Kidney capillary endothelial cell (primary cell): ENCODE data around the gene C10orf95.
A peak's percentile ranks its signal among the peaks of the same experiment; 100 is the strongest.

Experiments used
- DNase-seq: peaks from one replicate; pipeline ENCODE4 v3.0.0-alpha.2; 2018; ENCODE audit warnings: low spot score

Gene C10orf95

DNA sequence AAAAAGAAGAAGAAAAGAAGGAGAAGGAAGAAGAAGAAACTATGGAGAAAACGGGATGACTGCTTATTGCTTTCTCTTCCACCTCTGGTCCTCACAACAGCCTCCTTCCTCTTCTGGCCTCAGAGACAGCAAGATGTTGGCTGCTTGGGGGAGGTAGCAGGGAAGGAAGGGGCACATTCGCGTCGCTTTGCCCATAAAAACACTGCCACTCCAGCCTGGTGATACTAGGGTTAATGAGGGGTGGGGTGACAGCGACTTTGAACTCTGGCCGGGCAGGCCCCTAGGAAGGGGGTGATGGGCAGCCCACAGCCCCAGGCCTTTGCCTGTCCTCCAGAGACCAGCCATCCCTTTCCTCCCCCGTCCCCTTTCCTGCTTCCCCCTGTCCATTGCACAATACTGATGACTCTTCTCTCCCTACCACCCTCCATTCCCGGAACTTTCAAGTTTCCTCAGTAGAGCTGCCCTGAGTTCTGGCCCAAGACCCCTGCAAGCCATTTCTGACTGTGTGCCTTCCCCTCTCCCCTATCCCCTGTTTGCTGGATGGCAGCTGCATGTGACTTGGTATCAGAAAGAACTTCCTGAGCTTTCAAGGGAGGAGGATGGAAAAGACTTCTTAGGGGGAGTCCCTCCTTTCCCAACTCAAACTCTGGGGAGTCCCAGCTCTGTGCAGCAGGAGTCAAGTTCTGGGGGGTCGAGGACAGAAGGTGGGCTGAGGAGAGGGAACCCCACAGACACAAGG, 16.8 kb downstream of the C10orf95 start:
- no peak for DNase-seq

DNA sequence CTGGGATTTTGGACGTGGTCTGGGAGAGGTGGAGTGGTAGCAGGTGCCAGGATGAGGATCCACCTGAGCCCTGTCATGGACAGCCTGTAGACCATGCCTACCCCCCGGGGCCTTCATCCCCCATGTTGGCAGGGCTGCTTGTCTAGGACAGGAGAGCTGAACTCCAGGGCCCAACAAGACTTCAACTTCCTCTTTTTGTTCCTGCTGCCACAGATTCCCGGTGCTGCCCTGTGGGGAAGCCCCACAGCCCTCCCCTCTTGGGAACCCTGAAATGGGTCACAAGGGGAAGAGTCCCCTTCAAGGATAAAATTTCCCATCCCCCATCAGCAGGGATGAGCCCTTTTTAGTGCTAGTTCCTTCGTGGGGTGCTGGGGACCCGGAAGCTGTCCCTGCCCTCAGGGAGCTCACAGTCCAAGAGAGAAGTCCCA, 17.7 kb downstream of the C10orf95 start:
- DNase-seq: no peak

DNA sequence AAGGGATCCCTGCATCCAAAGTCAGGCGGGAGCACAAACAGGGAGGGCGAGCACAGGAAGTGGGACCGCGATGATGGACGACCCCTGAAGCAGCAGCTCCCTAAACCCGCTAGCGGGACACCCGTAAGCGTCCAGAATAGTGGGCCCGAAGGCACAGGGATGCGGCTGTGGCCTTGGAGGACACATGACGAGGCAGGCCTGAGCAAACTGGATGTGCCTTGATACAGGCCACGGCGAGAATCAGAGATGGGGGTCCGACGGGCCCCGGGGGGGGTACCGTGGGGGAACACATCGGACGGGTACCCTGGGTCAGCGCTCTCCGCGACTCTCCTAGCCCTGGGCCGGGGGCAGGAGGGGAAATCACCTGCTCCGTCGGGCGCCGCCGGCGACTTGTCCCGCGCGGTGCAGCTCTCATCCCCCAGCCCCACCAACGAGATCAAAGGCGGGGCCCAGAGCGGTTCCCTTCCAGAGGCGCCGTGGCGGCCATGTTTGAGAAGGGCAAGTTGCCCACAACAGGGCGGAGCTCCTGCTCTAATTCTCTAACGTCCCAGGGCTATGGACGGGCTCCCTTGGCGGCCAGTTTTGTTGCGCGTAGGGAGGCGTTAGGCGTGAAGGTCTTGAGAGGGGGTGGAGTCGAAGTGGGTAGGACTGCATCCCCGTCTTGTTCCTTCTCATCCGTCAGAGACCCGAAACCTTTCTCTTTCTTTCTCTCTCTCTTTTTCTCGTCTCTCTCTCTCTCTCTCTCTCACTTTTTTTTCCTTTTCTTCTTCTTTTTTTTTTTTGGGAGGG, 19.0 kb downstream of the C10orf95 start, which contains the start of gene CUEDC2:
TSS of gene CUEDC2 (minus strand) at position 413 of the 789 bp plus-strand sequence. CDS start 7,386 bp downstream, outside the sequence.
- DNase-seq: peak; percentile 91

DNA sequence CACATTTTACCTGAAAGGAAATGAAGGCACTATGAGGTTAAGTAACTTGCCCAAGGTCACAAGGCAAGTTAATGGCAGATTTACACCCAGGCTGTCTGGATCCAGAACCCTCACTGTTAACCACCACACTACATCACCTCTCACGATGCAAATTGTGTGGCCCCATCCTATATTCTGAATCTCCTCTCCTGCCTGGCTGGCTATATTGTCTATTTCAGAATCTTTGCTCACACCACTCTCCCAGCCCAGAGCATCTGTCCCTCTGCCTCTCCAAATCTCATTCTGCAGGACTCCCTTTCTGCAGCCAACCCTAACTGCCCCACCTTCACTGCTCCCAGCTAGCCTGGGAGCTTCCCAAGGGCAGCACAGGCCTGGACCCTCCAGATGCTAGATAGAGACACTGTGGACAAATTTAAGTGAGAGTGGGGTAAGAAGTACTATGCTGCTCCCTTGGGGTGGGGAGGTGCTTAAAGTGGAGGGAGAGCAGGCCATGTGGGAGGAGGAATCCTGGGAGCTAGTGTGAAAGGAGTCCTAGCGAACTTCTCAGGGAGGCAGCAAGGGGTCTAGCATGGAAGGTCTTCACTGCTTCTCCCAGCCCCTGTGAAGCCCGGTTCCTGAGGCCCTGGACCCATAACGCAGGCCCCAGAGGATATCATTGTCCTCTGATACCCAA, 19.8 kb downstream of the C10orf95 start:
- no peak for DNase-seq

DNA sequence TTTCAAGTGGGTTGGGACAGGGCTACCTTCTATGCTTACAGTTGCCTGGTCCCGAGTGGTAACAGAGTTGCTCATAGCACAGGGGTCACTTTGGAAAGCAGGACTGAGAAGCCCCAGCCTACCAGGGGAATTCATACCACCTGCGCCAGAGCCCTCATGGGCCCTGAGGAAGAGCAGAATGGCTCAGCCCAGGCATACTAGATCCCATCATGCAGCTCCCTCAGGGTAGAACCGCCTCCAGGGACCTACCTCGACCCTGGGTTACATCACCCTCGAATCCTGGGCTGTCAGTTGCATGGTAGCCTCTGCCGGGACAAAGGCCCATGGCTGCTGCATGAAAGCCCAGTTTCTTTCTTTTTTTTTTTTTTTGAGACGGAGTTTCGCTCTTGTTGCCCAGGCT, 21.9 kb downstream of the C10orf95 start:
- no peak for DNase-seq

DNA sequence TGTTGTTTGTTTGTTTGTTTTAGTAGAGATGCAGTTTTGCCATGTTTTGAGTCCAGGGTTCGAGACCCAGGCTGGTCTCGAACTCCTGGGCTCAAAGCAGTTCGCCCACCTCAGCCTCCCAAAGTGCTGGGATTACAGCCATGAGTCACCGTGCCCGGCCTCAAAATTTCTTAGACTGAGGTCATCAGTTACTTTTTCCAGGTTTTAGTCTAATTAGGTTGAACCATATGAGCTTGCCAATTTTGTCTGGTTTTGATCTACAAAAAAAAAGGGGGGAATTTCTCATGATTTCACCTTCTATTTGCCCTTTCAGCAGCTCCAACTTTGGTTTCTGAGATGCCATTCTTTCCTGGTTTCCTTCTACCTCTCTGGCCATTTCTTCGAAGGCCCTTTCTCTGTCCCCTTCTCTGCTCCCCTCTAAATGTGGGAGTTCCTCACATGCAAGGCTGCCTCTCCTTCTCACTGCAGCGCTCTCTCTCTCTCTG, 24.5 kb downstream of the C10orf95 start:
- no peak for DNase-seq

DNA sequence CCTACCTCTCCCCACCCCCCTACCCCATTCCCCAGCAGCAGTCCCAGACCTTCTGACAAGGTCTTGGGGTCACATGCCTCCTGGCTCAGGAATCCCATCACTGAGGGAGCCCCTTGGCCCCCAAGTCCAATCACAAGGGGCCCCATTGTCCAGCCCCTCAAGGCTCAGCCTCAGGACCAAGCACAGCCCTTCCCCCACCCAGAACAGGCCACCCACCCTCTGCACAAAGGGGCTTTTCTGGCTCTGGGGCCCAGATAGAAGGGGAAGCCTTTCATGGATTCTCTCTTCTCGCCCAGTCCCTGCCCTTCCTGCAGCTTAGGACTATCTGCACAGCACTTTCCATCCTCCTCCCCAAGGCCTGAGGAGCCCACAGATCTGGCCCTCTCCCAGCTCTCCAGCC, 25.9 kb downstream of the C10orf95 start:
- DNase-seq: no peak

DNA sequence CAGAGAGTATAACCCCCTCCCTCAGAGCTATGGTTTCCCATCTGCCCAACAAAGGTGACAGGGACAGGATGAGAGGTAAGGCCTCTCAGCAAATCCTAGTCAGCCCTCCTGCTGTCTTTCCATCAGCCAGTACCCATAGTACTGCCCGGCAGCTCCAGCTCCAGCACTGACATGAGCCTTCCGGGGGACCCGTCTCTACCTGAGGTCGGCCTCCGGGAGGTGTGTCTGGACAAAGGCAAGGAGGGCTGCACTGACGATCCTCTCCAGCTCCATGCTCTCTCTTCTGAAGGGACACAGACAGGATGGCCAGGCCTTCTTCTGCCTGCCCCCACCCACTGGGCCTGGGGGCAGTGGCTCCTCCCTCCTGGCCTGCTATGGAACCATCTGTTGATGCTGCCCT, 26.4 kb downstream of the C10orf95 start:
- DNase-seq: no peak

DNA sequence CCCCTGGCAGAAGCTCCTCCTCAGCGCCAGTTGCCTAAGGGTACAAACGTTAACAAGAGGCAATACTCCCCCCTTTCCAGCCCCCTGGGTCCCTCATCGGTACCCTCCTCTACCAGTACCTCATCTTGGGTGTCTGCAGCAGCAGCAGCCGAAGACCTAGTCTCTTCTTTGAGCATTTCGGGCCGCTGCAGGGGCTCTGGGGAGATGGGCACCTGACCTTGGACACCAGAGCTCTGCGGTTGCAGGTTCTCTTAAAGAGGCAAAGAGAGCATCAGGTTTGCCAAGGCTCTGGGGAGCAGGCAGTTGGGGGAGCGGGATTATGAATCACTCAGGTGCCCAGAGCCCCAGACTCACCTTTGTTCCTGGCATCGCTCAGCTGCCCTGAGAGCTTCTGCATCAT, 27.2 kb downstream of the C10orf95 start:
- DNase-seq: no peak

DNA sequence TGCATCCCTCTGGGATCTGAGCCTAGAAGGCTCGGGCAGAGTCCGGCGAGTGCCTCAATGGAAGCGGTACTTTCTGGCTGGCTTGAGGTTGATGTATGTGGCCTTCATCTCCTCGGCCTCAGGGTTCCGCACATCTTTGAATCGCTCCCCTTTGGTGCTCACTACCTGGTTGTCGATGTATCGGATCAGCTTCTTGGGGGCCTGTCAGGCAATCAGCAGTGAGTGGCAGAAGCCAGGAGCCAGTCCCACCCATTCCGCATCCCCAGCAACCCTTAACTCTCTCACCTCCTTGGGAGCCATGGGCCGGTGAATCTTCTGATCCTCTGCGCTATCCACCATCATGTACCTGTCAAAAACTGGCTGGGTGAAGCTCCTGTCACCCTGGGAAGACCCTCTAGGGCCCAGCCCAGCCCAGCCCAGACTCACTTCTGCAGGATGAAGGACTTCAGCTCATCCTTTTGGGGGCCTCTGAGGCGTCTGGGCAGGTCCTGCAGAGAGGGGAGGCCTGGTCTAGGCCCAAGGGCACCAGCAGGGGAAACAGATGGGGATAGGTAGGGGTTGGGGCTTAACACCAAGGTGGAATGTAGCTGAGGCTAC, 27.9 kb downstream of the C10orf95 start:
- no peak for DNase-seq

DNA sequence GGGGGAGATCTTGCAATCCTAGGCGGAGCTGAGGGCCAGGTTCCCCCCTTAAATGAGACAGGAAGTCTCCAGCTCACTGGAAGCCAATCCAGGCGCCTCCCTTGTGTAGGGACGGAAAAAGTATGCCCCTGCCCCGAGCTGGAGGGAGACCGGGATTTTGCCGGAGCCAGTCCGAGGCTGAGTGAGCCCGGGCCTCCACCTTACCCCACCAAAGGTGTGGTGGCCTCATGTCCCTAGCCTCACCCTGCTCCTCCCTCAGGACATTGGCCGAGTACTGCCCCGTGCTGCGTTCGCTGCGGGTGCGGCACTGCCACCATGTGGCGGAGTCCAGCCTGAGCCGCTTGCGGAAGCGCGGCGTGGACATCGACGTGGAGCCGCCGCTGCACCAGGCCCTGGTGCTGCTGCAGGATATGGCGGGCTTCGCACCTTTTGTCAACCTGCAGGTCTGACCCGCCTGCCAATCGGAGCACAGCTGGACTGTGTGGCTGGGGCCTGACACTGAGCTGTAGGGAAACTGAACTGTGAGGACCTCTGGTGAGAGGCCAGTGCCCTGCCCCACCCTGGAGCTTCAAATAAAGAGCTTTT, 28.7 kb downstream of the C10orf95 start:
- DNase-seq: peak; percentile 72

DNA sequence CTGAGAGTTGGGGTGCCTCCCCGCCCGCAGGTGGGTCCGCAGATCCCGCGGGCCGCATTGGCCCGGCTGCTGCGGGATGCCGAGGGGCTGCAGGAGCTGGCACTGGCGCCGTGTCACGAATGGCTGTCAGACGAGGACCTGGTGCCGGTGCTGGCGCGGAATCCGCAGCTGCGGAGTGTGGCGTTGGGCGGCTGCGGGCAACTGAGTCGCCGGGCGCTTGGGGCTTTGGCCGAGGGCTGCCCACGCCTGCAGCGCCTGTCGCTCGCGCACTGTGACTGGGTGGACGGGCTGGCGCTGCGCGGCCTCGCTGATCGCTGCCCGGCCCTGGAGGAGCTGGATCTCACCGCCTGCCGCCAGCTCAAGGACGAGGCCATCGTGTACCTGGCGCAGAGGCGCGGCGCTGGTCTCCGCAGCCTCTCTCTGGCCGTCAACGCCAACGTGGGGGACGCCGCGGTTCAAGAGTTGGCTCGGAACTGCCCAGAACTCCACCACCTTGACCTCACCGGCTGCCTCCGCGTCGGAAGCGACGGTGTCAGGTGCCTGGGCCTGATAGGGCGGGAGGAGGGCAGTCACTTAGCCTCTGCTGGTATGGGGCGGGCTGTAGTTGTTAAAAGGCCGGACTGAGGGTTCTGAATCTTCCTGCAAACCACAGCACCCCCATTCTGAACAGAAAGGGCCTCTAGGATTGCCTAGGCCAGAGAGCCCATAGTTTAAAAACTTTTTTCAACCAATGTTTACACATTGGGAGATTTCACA, 29.4 kb downstream of the C10orf95 start:
- no peak for DNase-seq

DNA sequence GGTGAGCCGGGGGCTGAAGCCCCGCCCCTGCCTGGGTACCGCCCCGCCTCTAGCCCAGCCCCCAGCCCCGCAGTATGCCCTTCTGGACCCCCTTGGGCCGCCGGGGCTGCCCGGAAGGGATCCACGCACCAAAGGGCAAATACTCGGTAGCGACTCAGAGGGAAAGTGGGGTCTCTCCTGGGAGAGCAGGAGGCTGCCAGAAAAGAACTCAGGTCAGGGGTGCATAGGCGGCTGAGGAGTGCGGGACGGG, 29.9 kb downstream of the C10orf95 start:
- DNase-seq: no peak

DNA sequence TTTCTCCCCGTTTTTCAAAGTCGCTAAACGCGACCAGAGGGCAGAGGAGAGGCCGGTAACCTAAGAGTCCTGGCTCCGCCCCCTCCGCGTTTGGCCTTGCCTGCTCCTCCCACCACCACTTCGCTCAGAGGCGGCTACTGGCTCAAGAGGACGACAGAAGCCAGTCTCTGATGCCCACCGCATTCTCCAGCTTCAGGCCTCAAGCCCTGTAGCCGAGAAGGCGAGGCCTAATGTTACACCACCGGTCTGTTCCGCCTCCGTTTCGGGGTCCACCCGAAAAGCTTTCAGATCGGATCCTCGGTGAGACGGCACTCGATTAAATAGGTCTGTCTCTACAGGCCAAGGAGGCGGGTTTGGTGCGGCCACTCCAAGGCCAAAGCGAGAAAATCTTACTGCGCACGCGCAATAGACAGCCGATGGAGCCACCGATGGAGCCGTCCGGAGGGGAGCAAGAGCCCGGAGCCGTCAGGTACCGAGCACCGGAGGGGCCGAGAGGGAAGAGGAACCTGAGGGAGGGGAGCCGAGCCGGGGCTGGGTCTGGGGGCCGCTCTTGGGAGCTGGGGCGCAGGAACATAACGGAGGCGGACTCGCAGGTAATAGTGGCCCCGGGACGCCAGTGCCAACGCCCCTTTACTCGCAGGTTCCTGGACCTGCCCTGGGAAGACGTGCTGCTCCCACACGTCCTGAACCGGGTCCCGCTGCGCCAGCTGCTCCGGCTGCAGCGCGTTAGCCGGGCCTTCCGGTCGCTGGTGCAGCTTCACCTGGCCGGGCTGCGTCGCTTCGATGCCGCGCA, 30.4 kb downstream of the C10orf95 start, which contains the start of gene FBXL15:
TSS of gene FBXL15 (plus strand) at position 123 of the 793 bp plus-strand sequence. CDS start at position 417, 294 bp downstream.
- peak; percentile 96 for DNase-seq

DNA sequence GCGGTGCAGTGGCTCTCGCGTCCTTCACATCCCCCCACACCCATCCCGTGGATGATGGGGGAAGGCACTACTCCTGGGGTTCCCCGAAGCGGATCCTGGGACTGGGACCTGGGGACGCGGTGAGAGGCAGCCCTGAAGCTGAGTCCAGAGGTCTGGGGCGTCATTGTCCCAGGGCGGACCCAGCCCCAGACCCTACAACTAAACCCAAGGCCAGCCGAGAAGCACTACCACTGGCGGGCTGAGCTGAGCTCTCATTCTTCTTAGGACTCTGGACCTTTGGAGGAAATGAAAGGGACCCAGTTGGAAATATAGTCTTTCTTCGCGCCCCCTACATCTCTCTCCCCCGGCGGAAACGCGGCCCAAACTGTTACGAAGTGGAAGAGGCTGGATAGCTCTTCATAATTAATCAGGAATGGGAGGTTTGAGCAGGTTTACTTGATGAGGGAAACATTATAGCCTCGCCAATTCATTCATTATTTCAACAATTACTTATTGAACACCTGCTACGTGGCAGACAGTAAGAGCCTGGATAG, 31.1 kb downstream of the C10orf95 start:
- DNase-seq: no peak

DNA sequence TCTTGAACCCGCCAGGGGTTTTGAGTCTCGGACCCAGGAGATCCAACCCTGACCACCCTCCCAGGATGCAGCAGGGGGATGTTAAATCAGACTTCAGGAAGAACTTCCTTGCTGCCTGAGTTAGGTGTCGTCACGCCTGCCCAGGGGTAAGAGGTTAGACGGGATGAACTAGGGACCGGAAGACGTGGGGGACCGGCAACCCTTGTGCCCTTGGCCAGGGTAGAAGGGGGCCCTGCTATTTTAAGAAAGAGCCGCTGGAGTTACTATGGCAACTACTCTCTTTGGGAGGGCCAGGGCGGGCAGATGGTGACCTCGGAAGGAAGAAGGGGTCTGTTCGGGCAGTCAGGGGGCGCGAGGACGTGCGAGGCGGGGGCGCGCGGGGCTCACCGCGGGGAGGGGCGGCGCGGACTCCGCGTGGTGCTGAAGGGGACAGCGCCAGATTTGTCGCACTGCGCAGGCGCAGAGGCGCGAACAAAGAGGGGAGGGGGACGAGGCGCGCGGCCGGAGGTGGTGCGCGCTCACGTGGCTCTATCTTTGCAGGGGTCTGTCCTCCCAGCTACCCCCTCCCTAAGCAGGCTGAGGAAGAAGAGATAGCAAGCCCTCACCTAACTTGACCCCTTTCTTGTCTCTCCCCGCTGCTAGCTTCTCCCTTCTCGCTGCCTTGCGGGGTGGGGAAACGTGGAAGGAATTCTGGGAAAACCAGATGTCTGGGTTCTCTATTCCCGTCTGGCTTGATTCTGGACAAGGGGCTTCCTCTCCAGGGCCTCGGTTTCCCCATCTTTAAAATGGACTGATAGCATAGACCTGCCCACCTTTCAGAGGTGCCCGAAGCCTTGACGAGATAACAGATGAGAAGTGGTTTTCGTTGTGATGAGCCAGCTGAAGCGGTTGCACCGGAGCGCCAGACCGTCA, 31.8 kb downstream of the C10orf95 start:
- DNase-seq: no peak

DNA sequence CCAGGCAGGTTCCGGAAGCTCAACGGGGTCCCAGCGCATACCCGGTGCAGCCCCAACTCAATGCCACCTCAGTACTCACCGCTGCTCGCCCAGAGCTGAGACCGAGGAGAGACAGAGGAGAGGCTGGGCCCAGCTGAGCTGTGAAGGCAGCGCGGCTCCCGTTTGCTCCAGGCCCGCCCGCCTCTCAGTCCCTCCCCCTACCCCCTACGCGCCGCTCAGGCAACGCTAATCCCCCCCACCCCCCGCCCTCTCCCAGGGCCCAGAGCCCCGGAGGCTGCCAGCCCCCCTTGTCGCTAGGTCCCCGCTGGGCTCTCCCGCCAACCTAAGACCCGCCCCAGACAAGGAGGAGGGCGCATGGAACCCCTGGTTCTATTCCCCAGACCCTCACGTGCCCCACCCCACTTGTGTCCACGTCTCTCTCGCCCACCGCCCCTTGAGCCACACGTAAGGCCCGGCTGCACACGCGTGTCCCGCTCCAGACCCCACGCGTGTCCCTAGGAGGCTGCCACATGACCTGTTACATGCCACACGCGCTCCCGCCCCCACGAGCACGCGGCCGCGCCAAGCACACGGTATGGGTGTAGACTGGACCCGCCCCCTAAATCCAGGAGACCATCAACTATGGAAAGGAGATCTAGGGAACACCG, 32.6 kb downstream of the C10orf95 start, which contains the start of gene PSD:
TSS of gene PSD (minus strand) at position 164 of the 647 bp plus-strand sequence. CDS start 1,747 bp downstream, outside the sequence.
- no peak for DNase-seq

DNA sequence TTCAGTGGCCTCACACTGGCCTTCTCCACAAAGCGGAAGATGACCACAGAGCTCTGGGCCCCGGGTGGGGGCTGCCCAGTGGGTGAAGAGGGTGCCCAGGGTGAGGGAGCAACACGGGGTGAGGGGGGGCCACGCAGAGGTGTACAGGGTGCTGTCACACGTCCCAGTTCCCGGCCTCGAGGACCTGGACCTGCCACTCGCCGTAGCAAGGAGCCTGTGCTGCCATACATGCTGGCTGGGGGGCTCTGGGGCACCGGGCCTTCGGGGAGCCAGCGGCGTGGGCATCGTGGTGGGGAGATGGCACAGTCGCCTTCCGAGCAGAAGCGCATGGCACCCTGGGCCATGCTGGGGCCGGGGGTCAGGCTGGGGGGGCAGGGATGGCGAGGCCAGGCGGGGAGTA, 34.6 kb downstream of the C10orf95 start:
- DNase-seq: no peak
